DOHH2 (cell line): ENCODE measurements around the gene NAA50.

Experiments used
- EZH2phosphoT487 ChIP-seq: fragments of 200-600 bp; sonication (generic); IDR thresholded peaks from 2 replicates; pipeline ENCODE4 v1.6.1; 2017; ENCODE audit warnings: borderline replicate concordance, mild to moderate bottlenecking, antibody characterized with exemption, low read length, moderate library complexity, mixed read lengths
- TF ChIP-seq, protein P1 (sequence below): fragments of 200-600 bp; sonication (generic); IDR thresholded peaks from one replicate; pipeline ENCODE4 v1.5.1; 2014; ENCODE audit warnings: antibody characterized with exemption, mild to moderate bottlenecking, low read depth, low read length; ENCODE audit not compliant: poor library complexity, severe bottlenecking

- no peak for TF ChIP-seq EZH2phosphoT487
- TF ChIP-seq, protein P1, sequence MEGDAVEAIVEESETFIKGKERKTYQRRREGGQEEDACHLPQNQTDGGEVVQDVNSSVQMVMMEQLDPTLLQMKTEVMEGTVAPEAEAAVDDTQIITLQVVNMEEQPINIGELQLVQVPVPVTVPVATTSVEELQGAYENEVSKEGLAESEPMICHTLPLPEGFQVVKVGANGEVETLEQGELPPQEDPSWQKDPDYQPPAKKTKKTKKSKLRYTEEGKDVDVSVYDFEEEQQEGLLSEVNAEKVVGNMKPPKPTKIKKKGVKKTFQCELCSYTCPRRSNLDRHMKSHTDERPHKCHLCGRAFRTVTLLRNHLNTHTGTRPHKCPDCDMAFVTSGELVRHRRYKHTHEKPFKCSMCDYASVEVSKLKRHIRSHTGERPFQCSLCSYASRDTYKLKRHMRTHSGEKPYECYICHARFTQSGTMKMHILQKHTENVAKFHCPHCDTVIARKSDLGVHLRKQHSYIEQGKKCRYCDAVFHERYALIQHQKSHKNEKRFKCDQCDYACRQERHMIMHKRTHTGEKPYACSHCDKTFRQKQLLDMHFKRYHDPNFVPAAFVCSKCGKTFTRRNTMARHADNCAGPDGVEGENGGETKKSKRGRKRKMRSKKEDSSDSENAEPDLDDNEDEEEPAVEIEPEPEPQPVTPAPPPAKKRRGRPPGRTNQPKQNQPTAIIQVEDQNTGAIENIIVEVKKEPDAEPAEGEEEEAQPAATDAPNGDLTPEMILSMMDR: no peak
Measured at GRCh38 chr3:113697500-113698090, 48.5 kb downstream of the NAA50 start.
